Keratinocyte (primary cell): ENCODE data around the gene SLC27A2. TPM values are rescaled to one million over a fixed set of nuclear protein-coding genes. Genes with fewer than 3 reads are reported as not detected.

Source experiments
- DNase-seq: peaks from one replicate; pipeline ENCODE4 v3.0.0-alpha.2; 2011; ENCODE audit warnings: low read depth, missing footprints, low spot score
- FAIRE-seq: peaks from 2 replicates; lab custom pipeline; 2011; peaks lifted over from hg19 to GRCh38; lab: Jason Lieb, UNC
- H2AFZ ChIP-seq: 2 replicates; pipeline ENCODE4 v1.6.0; 2012; ENCODE audit warnings: low read length, control low read depth, inconsistent platforms; ENCODE audit not compliant: control insufficient read depth
- H3K27ac ChIP-seq: 2 replicates; pipeline ENCODE4 v1.5.1; 2011; ENCODE audit warnings: low read length; ENCODE audit not compliant: control insufficient read depth, insufficient read depth
- H3K27me3 ChIP-seq: 3 replicates; pipeline ENCODE4 v1.6.0; 2011; ENCODE audit warnings: low read length; ENCODE audit not compliant: control insufficient read depth, insufficient read depth; ENCODE audit errors: extremely low read depth
- H3K36me3 ChIP-seq, 2 experiments: 2 replicates in 1 of 2; 3 replicates in 1 of 2; pipeline ENCODE4 v1.5.1; 2011; ENCODE audit warnings: low read length in 2 of 2, mild to moderate bottlenecking in 1 of 2; ENCODE audit not compliant: control insufficient read depth in 2 of 2, insufficient read depth in 2 of 2; ENCODE audit errors: extremely low read depth in 1 of 2
- H3K4me1 ChIP-seq: 3 replicates; pipeline ENCODE4 v1.5.1; 2011; ENCODE audit warnings: low read length; ENCODE audit not compliant: control insufficient read depth, insufficient read depth; ENCODE audit errors: extremely low read depth
- H3K4me2 ChIP-seq: 3 replicates; pipeline ENCODE4 v1.6.0; 2011; ENCODE audit warnings: low read depth, low read length; ENCODE audit not compliant: control insufficient read depth, insufficient read depth; ENCODE audit errors: extremely low read depth
- H3K4me3 ChIP-seq, 3 experiments: fragments of 200-600 bp in 1 of 3; sonication (generic) in 1 of 3; 2 replicates in 2 of 3; 3 replicates in 1 of 3; pipeline ENCODE4 v1.5.1; 2011 to 2016; ENCODE audit warnings: low read length in 3 of 3, mild to moderate bottlenecking in 3 of 3, control low read depth in 2 of 3, inconsistent platforms in 1 of 3, low read depth in 1 of 3, mixed read lengths in 1 of 3, mixed run types in 1 of 3, moderate library complexity in 1 of 3; ENCODE audit not compliant: control insufficient read depth in 2 of 3, insufficient read depth in 2 of 3; ENCODE audit errors: extremely low read depth in 1 of 3
- H3K79me2 ChIP-seq: 2 replicates; pipeline ENCODE4 v1.6.0; 2012; ENCODE audit warnings: low read length; ENCODE audit not compliant: control insufficient read depth, insufficient read depth
- H3K9ac ChIP-seq: 3 replicates; pipeline ENCODE4 v1.6.0; 2011; ENCODE audit warnings: low read length; ENCODE audit not compliant: control insufficient read depth, insufficient read depth; ENCODE audit errors: extremely low read depth
- H3K9me1 ChIP-seq: 3 replicates; pipeline ENCODE4 v1.6.0; 2011; ENCODE audit warnings: low read length; ENCODE audit not compliant: control insufficient read depth, insufficient read depth; ENCODE audit errors: extremely low read depth
- H3K9me3 ChIP-seq: 2 replicates; pipeline ENCODE4 v1.5.1; 2012; ENCODE audit warnings: low read depth, low read length; ENCODE audit not compliant: control insufficient read depth
- H4K20me1 ChIP-seq: 3 replicates; pipeline ENCODE4 v1.6.0; 2011; ENCODE audit warnings: low read length; ENCODE audit not compliant: control insufficient read depth, insufficient read depth; ENCODE audit errors: extremely low read depth
- CTCF ChIP-seq, 3 experiments: IDR thresholded peaks in 1 of 3; conservative IDR thresholded peaks in 1 of 3; optimal IDR thresholded peaks in 1 of 3; 2 replicates in 2 of 3; 3 replicates in 1 of 3; pipeline versions ENCODE3 to v1.5.1; 2011; ENCODE audit warnings: low read length in 3 of 3, mild to moderate bottlenecking in 3 of 3, moderate library complexity in 2 of 3, control low read depth in 1 of 3, inconsistent platforms in 1 of 3; ENCODE audit not compliant: insufficient read depth in 2 of 3; ENCODE audit errors: extremely low read depth in 1 of 3
- EZH2 ChIP-seq: IDR thresholded peaks from one replicate; pipeline ENCODE4 v1.6.1; 2012; ENCODE audit warnings: inconsistent platforms, mild to moderate bottlenecking, low read length, moderate library complexity
- dilution Hi-C: fragments of 300-500 bp; cut with MboI; formaldehyde crosslinking; loops from one replicate; pipeline ENCODE4 v1.7.0; 2020; ENCODE audit warnings: low sequenced_read_pairs; ENCODE audit not compliant: extremely low pct_ligation_motif_present
- polyA plus RNA-seq, 5 experiments: library from polyadenylated mRNA; depleted of rRNA in 3 of 5; stranded (reverse) in 3 of 5; stranded (forward) in 1 of 5; unstranded in 1 of 5; fragments of >200 nt; gene quantifications; 1 replicate in 1 of 5; 2 replicates in 3 of 5; 3 replicates in 1 of 5; pipeline versions ENCODE4 v1.2.1 to v1.2.3, GENCODE V29; 2011 to 2012; ENCODE audit warnings: missing spikeins in 2 of 5, low read depth in 1 of 5, low replicate concordance in 1 of 5

Gene SLC27A2
- polyA plus RNA-seq, 1 donor (not counting 4 experiments of a cell fraction or from before 2014, with no cell fraction given), result 0.34 TPM

GRCh38 chr15:50186090-50186489 lies 4.1 kb downstream of the SLC27A2 start:
- dilution Hi-C loops, result no loop called here

GRCh38 chr15:50186752-50187151 lies 4.8 kb downstream of the SLC27A2 start:
- Histone ChIP-seq H4K20me1 (no peaks in the 10 kb centered on the region), H2AFZ (no peak overlapping the region), H3K4me3 (no peak overlapping the region), H3K4me2 (no peak overlapping the region), H3K79me2 (no peaks in the 10 kb centered on the region), H3K9me3 (no peaks in the 10 kb centered on the region), H3K36me3 (no peaks in the 10 kb centered on the region), H3K9me1 (no peaks in the 10 kb centered on the region), H3K27ac (no peak overlapping the region), H3K27me3 (peaks cover 18% of the 10 kb centered on the region), H3K9ac (no peak overlapping the region), H3K4me1 (peaks cover 6% of the 10 kb centered on the region)
- DNase-seq (no peak), FAIRE-seq (no peak)
- dilution Hi-C loops, result no loop called here
- TF ChIP-seq CTCF (optimal IDR thresholded peaks at IDR 0.05 in 1 of 3, IDR thresholded peaks at IDR 0.05 in 1 of 3, conservative IDR thresholded peaks at IDR 0.05 in 1 of 3; ENCODE audit: extremely low read depth in 1 of 3, insufficient read depth in 2 of 3, low read length in 3 of 3), result no peak
- TF ChIP-seq EZH2, result no peak

More at GRCh38 chr15:50186090-50186489, 4.1 kb downstream of the SLC27A2 start:
- no peak overlapping the region for H3K27ac ChIP-seq
- no peaks in the 10 kb centered on the region for H3K79me2 ChIP-seq
- TF ChIP-seq CTCF (optimal IDR thresholded peaks at IDR 0.05 in 1 of 3, IDR thresholded peaks at IDR 0.05 in 1 of 3, conservative IDR thresholded peaks at IDR 0.05 in 1 of 3; ENCODE audit: extremely low read depth in 1 of 3, insufficient read depth in 2 of 3, low read length in 3 of 3) (no peak), EZH2 (no peak)
- peaks cover 6% of the 10 kb centered on the region for H3K4me1 ChIP-seq
- H2AFZ ChIP-seq, result no peak overlapping the region
- no peak for DNase-seq
- no peaks in the 10 kb centered on the region for H4K20me1 ChIP-seq
- no peak for FAIRE-seq
- peaks cover 24% of the 10 kb centered on the region for H3K27me3 ChIP-seq
- H3K4me2 ChIP-seq, result no peak overlapping the region
- no peaks in the 10 kb centered on the region for H3K36me3 ChIP-seq
- H3K9me1 ChIP-seq, result no peaks in the 10 kb centered on the region
- no peaks in the 10 kb centered on the region for H3K9me3 ChIP-seq
- H3K4me3 ChIP-seq, result no peak overlapping the region
- no peak overlapping the region for H3K9ac ChIP-seq
